OCI-LY1 (cell line): ENCODE data around the gene TNFRSF11A.

Source experiments
- H2AFZ ChIP-seq: fragments of 200-600 bp; sonication (generic), shearing (Covaris generic); 2 replicates; pipeline ENCODE4 v1.6.0; 2014; ENCODE audit warnings: antibody characterized with exemption, mild to moderate bottlenecking, low read length
- H3F3A ChIP-seq: fragments of 200-600 bp; sonication (generic), shearing (Covaris generic); 2 replicates; pipeline ENCODE4 v1.6.0; 2014; ENCODE audit warnings: mild to moderate bottlenecking, antibody characterized with exemption, low read length, moderate library complexity; ENCODE audit not compliant: insufficient read depth
- H3K27ac ChIP-seq: fragments of 200-600 bp; sonication (generic); 2 replicates; pipeline ENCODE4 v1.5.1; 2014; ENCODE audit warnings: low read length, mixed run types, mild to moderate bottlenecking, low read depth; ENCODE audit not compliant: poor library complexity, severe bottlenecking
- H3K27me3 ChIP-seq: fragments of 200-600 bp; sonication (generic); 2 replicates; pipeline ENCODE4 v1.6.0; 2014; ENCODE audit warnings: antibody characterized with exemption, mild to moderate bottlenecking, low read length, moderate library complexity; ENCODE audit not compliant: insufficient read depth
- H3K36me3 ChIP-seq: fragments of 200-600 bp; sonication (generic); 2 replicates; pipeline ENCODE4 v1.6.1; 2014; ENCODE audit warnings: mild to moderate bottlenecking, antibody characterized with exemption, low read length, moderate library complexity, mixed read lengths; ENCODE audit not compliant: insufficient read depth
- H3K4me1 ChIP-seq: fragments of 200-600 bp; sonication (generic); 2 replicates; pipeline ENCODE4 v1.5.1; 2014; ENCODE audit warnings: mild to moderate bottlenecking, low read length, moderate library complexity; ENCODE audit not compliant: insufficient read depth, severe bottlenecking
- H3K4me2 ChIP-seq: fragments of 200-600 bp; sonication (generic), shearing (Covaris generic); 2 replicates; pipeline ENCODE4 v1.6.1; 2014; ENCODE audit warnings: low read length
- H3K4me3 ChIP-seq: fragments of 200-600 bp; sonication (generic); 2 replicates; pipeline ENCODE4 v1.5.1; 2014; ENCODE audit warnings: low read length, low read depth, mild to moderate bottlenecking, mixed read lengths; ENCODE audit not compliant: poor library complexity, severe bottlenecking
- H3K79me2 ChIP-seq: fragments of 200-600 bp; shearing (Covaris generic); 2 replicates; pipeline ENCODE4 v1.6.1; 2016; ENCODE audit warnings: mixed run types, low read length, mixed read lengths; ENCODE audit not compliant: insufficient read depth
- H3K9ac ChIP-seq: fragments of 200-600 bp; sonication (generic), shearing (Covaris generic); 2 replicates; pipeline ENCODE4 v1.6.1; 2014; ENCODE audit warnings: mild to moderate bottlenecking, low read length, mixed read lengths
- H3K9me2 ChIP-seq: fragments of 200-600 bp; sonication (generic), shearing (Covaris generic); 2 replicates; pipeline ENCODE4 v1.6.1; 2014; ENCODE audit warnings: low read depth, mild to moderate bottlenecking, low read length, mixed read lengths
- H3K9me3 ChIP-seq: fragments of 200-600 bp; shearing (Covaris generic); 2 replicates; pipeline ENCODE4 v1.6.1; 2014; ENCODE audit warnings: low read length, mixed read lengths
- H4K20me1 ChIP-seq: fragments of 200-600 bp; sonication (generic), shearing (Covaris generic); 2 replicates; pipeline ENCODE4 v1.6.0; 2016; ENCODE audit warnings: mild to moderate bottlenecking, low read length; ENCODE audit not compliant: insufficient read depth
- CTCF ChIP-seq: fragments of 200-600 bp; sonication (generic), shearing (Covaris generic); IDR thresholded peaks from 2 replicates; pipeline ENCODE4 v1.5.1; 2017; ENCODE audit warnings: mild to moderate bottlenecking, antibody characterized with exemption, low read length, moderate library complexity, mixed read lengths
- EZH2 ChIP-seq: fragments of 200-600 bp; sonication (generic), shearing (Covaris generic); IDR thresholded peaks from 2 replicates; pipeline ENCODE4 v1.8.0; 2017; ENCODE audit warnings: borderline replicate concordance, mixed run types, mild to moderate bottlenecking, antibody characterized with exemption, low read length, moderate library complexity, mixed read lengths

The TNFRSF11A gene

DNA sequence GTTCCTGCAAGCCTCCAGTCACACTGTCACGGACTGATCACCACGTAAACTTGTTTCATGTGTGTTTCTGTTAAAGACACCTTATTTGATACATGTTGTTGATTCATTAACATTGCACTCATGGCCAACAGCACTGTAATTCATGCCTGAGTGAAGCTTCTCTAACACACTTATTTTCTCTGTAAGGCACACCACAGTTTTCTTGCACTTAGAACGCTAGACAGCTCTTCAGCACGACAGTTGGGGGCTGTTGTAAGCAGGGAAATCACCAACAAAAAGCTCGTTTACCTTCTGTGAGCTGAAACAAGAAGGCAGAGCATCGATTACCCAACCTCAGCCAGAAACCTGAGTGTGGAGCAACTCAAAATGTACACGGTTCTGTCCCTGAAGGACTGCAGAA, 28.1 kb downstream of the TNFRSF11A start:
- no peak overlapping the region for H3K9ac ChIP-seq
- H4K20me1 ChIP-seq, result no peaks in the 10 kb centered on the region
- no peaks in the 10 kb centered on the region for H3F3A ChIP-seq
- H3K4me1 ChIP-seq, result no peaks in the 10 kb centered on the region
- no peak overlapping the region for H3K4me2 ChIP-seq
- no peaks in the 10 kb centered on the region for H3K79me2 ChIP-seq
- no peaks in the 10 kb centered on the region for H3K36me3 ChIP-seq
- no peaks in the 10 kb centered on the region for H3K27me3 ChIP-seq
- no peak overlapping the region for H3K27ac ChIP-seq
- no peaks in the 10 kb centered on the region for H3K9me3 ChIP-seq
- H3K9me2 ChIP-seq, result no peaks in the 10 kb centered on the region
- no peak overlapping the region for H3K4me3 ChIP-seq
- no peak overlapping the region for H2AFZ ChIP-seq
- no peak for TF ChIP-seq CTCF
- TF ChIP-seq EZH2, result no peak

GRCh38 chr18:62354151-62354550, 29.0 kb downstream of the TNFRSF11A start:
- Histone ChIP-seq H3K9me2 (no peaks in the 10 kb centered on the region), H3K4me2 (no peak overlapping the region), H4K20me1 (no peaks in the 10 kb centered on the region), H2AFZ (no peak overlapping the region), H3K4me3 (no peak overlapping the region), H3K79me2 (no peaks in the 10 kb centered on the region), H3K4me1 (no peaks in the 10 kb centered on the region), H3K27ac (no peak overlapping the region), H3K9ac (no peak overlapping the region), H3K36me3 (no peaks in the 10 kb centered on the region), H3F3A (no peaks in the 10 kb centered on the region), H3K9me3 (no peaks in the 10 kb centered on the region), H3K27me3 (no peaks in the 10 kb centered on the region)
- TF ChIP-seq CTCF, result no peak

DNA sequence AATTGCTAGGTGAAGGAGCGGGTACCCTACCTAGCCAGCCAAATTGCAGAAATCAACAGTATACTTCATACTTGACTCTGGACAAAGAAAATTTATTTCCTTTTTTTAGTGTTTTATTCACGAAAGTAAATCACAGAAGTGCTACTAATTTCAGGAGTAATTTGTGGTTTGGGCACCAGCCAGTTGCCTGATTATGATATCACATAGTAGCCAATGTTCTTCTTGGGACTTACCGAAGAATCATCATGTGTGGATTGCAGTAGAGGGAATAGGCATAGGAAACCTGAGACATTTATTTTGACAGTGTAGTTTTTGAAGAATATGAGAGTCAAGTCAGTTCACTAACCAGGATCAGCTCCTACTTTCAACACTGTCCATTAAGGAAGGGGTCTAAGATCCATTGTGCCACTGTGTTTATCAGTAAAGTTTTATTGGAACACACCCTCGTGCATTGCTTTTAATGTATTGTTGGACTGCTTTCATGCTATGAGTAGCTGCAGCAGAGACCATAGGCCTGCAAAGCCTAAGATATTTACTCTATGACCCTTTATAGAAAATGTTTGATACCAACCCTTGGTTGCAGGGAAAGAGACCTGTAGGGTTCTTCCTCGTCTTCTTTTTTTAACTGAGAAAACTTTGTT, 32.1 kb downstream of the TNFRSF11A start:
- Histone ChIP-seq H3F3A (no peaks in the 10 kb centered on the region), H3K9me2 (no peaks in the 10 kb centered on the region), H3K9ac (no peak overlapping the region), H3K9me3 (no peaks in the 10 kb centered on the region), H3K36me3 (no peaks in the 10 kb centered on the region), H2AFZ (no peak overlapping the region), H4K20me1 (no peaks in the 10 kb centered on the region), H3K4me2 (no peak overlapping the region), H3K27ac (no peak overlapping the region), H3K4me1 (no peaks in the 10 kb centered on the region), H3K79me2 (no peaks in the 10 kb centered on the region), H3K27me3 (no peaks in the 10 kb centered on the region), H3K4me3 (no peak overlapping the region)
- TF ChIP-seq CTCF, result no peak
- TF ChIP-seq EZH2, result no peak
